IMR-90 (cell line): ENCODE data around the gene MISP3. TPM values are rescaled to one million over a fixed set of nuclear protein-coding genes. Genes with fewer than 3 reads are reported as not detected.

Experiments
- ATAC-seq: fragments of 200-7000 bp; cut with Tn5 transposase; 2 replicates; pipeline ENCODE4 v1.9.1; 2020; ENCODE audit warnings: low read depth, mild to moderate bottlenecking, moderate library complexity
- BruUV-seq: library from RNA; stranded (reverse); fragments of 400-500 nt; replicated peaks from 2 replicates; lab custom pipeline; 2021; lab: Mats Ljungman, UMichigan
- CTCF ChIA-PET: fragments of 300-600 bp; formaldehyde crosslinking; extraction: SDS; loops from one replicate; lab custom pipeline; 2021; ENCODE audit warnings: antibody characterized with exemption; lab: Yijun Ruan, JAX
- POLR2A ChIA-PET: fragments of 300-600 bp; sonication (Branson Sonifier 250); formaldehyde crosslinking; loops from one replicate; lab custom pipeline; 2022; ENCODE audit warnings: antibody characterized with exemption; ENCODE audit not compliant: unreplicated experiment; lab: Charles Lee
- DNase-seq: peaks from one replicate; pipeline ENCODE4 v3.0.0; 2013
- H2AFZ ChIP-seq: replicated peaks from 2 replicates; pipeline ENCODE3; 2013; ENCODE audit warnings: low read length, mild to moderate bottlenecking; ENCODE audit not compliant: poor library complexity
- H2AK5ac ChIP-seq: 2 replicates; pipeline ENCODE4 v1.6.1; 2013; ENCODE audit warnings: low read depth, low read length, inconsistent platforms
- H2AK9ac ChIP-seq: replicated peaks from 2 replicates; pipeline ENCODE3; 2013; ENCODE audit warnings: mild to moderate bottlenecking, low read depth, low read length, moderate library complexity; ENCODE audit not compliant: poor library complexity
- H2BK120ac ChIP-seq: 2 replicates; pipeline ENCODE4 v1.6.1; 2013; ENCODE audit warnings: low read depth, low read length, inconsistent platforms
- H2BK15ac ChIP-seq: 3 replicates; pipeline ENCODE4 v1.6.1; 2013; ENCODE audit warnings: low read depth, low read length, inconsistent platforms
- H2BK20ac ChIP-seq: 2 replicates; pipeline ENCODE4 v1.6.1; 2013; ENCODE audit warnings: low read depth, mild to moderate bottlenecking, inconsistent platforms, low read length, moderate library complexity
- H2BK5ac ChIP-seq: 2 replicates; pipeline ENCODE4 v1.6.1; 2013; ENCODE audit warnings: mild to moderate bottlenecking, low read depth, low read length, inconsistent platforms; ENCODE audit not compliant: poor library complexity, severe bottlenecking
- H3K14ac ChIP-seq: replicated peaks from 2 replicates; pipeline ENCODE4 v1.6.1; 2013; ENCODE audit warnings: low read depth, low read length, inconsistent platforms
- H3K18ac ChIP-seq: 2 replicates; pipeline ENCODE4 v1.6.1; 2013; ENCODE audit warnings: low read depth, low read length, control low read depth
- H3K23ac ChIP-seq: 2 replicates; pipeline ENCODE4 v1.6.1; 2013; ENCODE audit warnings: low read depth, low read length, inconsistent platforms
- H3K27ac ChIP-seq: 2 replicates; pipeline ENCODE4 v1.5.1; 2013; ENCODE audit warnings: mild to moderate bottlenecking, control low read depth, low read length; ENCODE audit not compliant: insufficient read depth
- H3K27me3 ChIP-seq: 2 replicates; pipeline ENCODE4 v1.6.1; 2013; ENCODE audit warnings: low read length; ENCODE audit not compliant: control insufficient read depth, insufficient read depth
- H3K36me3 ChIP-seq: 2 replicates; pipeline ENCODE4 v1.6.1; 2013; ENCODE audit warnings: low read length, mixed read lengths; ENCODE audit not compliant: control insufficient read depth, insufficient read depth
- H3K4ac ChIP-seq: 2 replicates; pipeline ENCODE4 v1.6.1; 2013; ENCODE audit warnings: low read depth, low read length, inconsistent platforms
- H3K4me1 ChIP-seq: 2 replicates; pipeline ENCODE4 v1.6.1; 2013; ENCODE audit warnings: low read length, mixed read lengths; ENCODE audit not compliant: control insufficient read depth, insufficient read depth
- H3K4me2 ChIP-seq: 2 replicates; pipeline ENCODE4 v1.6.1; 2013; ENCODE audit warnings: low read depth, mild to moderate bottlenecking, control low read depth, low read length, moderate library complexity
- H3K4me3 ChIP-seq: 2 replicates; pipeline ENCODE4 v1.5.1; 2013; ENCODE audit warnings: low read depth, mild to moderate bottlenecking, control low read depth, low read length, moderate library complexity; ENCODE audit not compliant: insufficient read depth
- H3K56ac ChIP-seq: 2 replicates; pipeline ENCODE4 v1.6.1; 2013; ENCODE audit warnings: low read length, inconsistent platforms; ENCODE audit not compliant: insufficient read depth; ENCODE audit errors: extremely low read depth
- H3K79me1 ChIP-seq, 2 experiments: 2 replicates each; pipeline ENCODE4 v1.6.1; 2013; ENCODE audit warnings: low read length in 2 of 2, inconsistent platforms in 1 of 2, low read depth in 1 of 2
- H3K9ac ChIP-seq: 2 replicates; pipeline ENCODE4 v1.6.1; 2013; ENCODE audit warnings: low read depth, low read length, control low read depth
- H3K9me1 ChIP-seq: 2 replicates; pipeline ENCODE4 v1.6.1; 2013; ENCODE audit warnings: low read length, inconsistent platforms; ENCODE audit not compliant: insufficient read depth
- H3K9me3 ChIP-seq: 2 replicates; pipeline ENCODE4 v1.6.1; 2013; ENCODE audit warnings: low read length; ENCODE audit not compliant: control insufficient read depth, insufficient read depth
- H4K20me1 ChIP-seq: 2 replicates; pipeline ENCODE4 v1.6.1; 2013; ENCODE audit warnings: low read length, inconsistent platforms; ENCODE audit not compliant: insufficient read depth
- H4K5ac ChIP-seq: 2 replicates; pipeline ENCODE4 v1.6.1; 2013; ENCODE audit warnings: mild to moderate bottlenecking, low read depth, low read length, control low read depth
- H4K8ac ChIP-seq, 2 experiments: 2 replicates each; pipeline ENCODE4 v1.6.1; 2013; ENCODE audit warnings: low read depth in 2 of 2, low read length in 2 of 2, control low read depth in 1 of 2, inconsistent platforms in 1 of 2
- H4K91ac ChIP-seq: 2 replicates; pipeline ENCODE4 v1.6.1; 2013; ENCODE audit warnings: low read depth, low read length, inconsistent platforms; ENCODE audit not compliant: insufficient read depth
- BHLHE40 ChIP-seq: fragments of 150-350 bp; IDR thresholded peaks from 2 replicates; pipeline ENCODE4 v1.6.1; 2016; ENCODE audit warnings: mild to moderate bottlenecking, low read depth, low read length
- CEBPB ChIP-seq: IDR thresholded peaks from 2 replicates; pipeline ENCODE4 v1.6.1; 2012; ENCODE audit warnings: low read depth, low read length, improper control_type of control experiment
- MAFK ChIP-seq: IDR thresholded peaks from 2 replicates; pipeline ENCODE4 v1.6.1; 2012; ENCODE audit warnings: low read depth, low read length, improper control_type of control experiment
- MAZ ChIP-seq: IDR thresholded peaks from 2 replicates; pipeline ENCODE4 v1.6.1; 2012; ENCODE audit warnings: low read depth, mild to moderate bottlenecking, low read length, improper control_type of control experiment, moderate library complexity, borderline replicate concordance
- NFE2L2 ChIP-seq: fragments of 150-350 bp; IDR thresholded peaks from 2 replicates; pipeline ENCODE4 v1.6.1; 2016; ENCODE audit warnings: low read depth, mild to moderate bottlenecking, low read length
- RCOR1 ChIP-seq: IDR thresholded peaks from 2 replicates; pipeline ENCODE4 v1.6.1; 2012; ENCODE audit warnings: mild to moderate bottlenecking, low read length, improper control_type of control experiment; ENCODE audit not compliant: insufficient replicate concordance
- RFX5 ChIP-seq: IDR thresholded peaks from 2 replicates; pipeline ENCODE4 v1.8.0; 2012; ENCODE audit warnings: low read depth, mild to moderate bottlenecking, low read length, moderate library complexity
- SMC3 ChIP-seq: fragments of 150-350 bp; IDR thresholded peaks from 2 replicates; pipeline ENCODE4 v1.6.1; 2016; ENCODE audit warnings: low read depth, mild to moderate bottlenecking, antibody characterized with exemption, low read length, moderate library complexity
- USF2 ChIP-seq: fragments of 150-350 bp; IDR thresholded peaks from 2 replicates; pipeline ENCODE4 v1.6.1; 2017; ENCODE audit warnings: mild to moderate bottlenecking, antibody characterized with exemption, low read length, low read depth
- WGBS, 2 experiments: methylation state at CpG; one replicate each; pipeline versions ENCODE4 v1.1.5 to v1.1.7; 2013; ENCODE audit warnings: missing lambda C conversion rate in 2 of 2; ENCODE audit not compliant: insufficient read length in 1 of 2; ENCODE audit errors: extremely low coverage in 2 of 2; 5-methylcytosine and 5-hydroxymethylcytosine counted together
- dilution Hi-C: fragments of 300-500 bp; cut with HindIII; formaldehyde crosslinking; loops from one replicate; pipeline ENCODE4 v1.14.3; 2018; ENCODE audit warnings: low sequenced_read_pairs; ENCODE audit not compliant: unreplicated experiment
- in situ Hi-C: fragments of 300-500 bp; cut with MboI; formaldehyde crosslinking; loops from 3 replicates; pipeline ENCODE4 v1.14.3; 2019; ENCODE audit warnings: low sequenced_read_pairs, inconsistent platforms, mixed read lengths
- intact Hi-C: fragments of 100-400 bp; cut with micrococcal nuclease; formaldehyde crosslinking; loops from 2 replicates; pipeline ENCODE4 v1.10.0; 2022
- polyA plus RNA-seq, 3 experiments: library from polyadenylated mRNA; depleted of rRNA; stranded (reverse); fragments of >200 nt; gene quantifications; 2 replicates each; pipeline ENCODE4 v1.2.3, GENCODE V29; 2012; ENCODE audit warnings: low replicate concordance in 1 of 3
- total RNA-seq: library from RNA; depleted of rRNA; stranded (reverse); fragments of >200 nt; gene quantifications from 2 replicates; pipeline ENCODE4 v1.2.3, GENCODE V29; 2012
- TF ChIP-seq, protein P1 (sequence below): conservative IDR thresholded peaks from 2 replicates; pipeline ENCODE4 v1.5.1; 2012; ENCODE audit warnings: mild to moderate bottlenecking, low read depth, low read length, improper control_type of control experiment

The MISP3 gene
- total and polyA plus RNA-seq, 2 of the 4 experiments (the other 2 are of a cell fraction) = under 0.01 to 0.68 TPM

- TF ChIP-seq USF2 = no peak
Measured at GRCh38 chr19:14112051-14112808, 39.6 kb downstream of the MISP3 start (continued).

DNA sequence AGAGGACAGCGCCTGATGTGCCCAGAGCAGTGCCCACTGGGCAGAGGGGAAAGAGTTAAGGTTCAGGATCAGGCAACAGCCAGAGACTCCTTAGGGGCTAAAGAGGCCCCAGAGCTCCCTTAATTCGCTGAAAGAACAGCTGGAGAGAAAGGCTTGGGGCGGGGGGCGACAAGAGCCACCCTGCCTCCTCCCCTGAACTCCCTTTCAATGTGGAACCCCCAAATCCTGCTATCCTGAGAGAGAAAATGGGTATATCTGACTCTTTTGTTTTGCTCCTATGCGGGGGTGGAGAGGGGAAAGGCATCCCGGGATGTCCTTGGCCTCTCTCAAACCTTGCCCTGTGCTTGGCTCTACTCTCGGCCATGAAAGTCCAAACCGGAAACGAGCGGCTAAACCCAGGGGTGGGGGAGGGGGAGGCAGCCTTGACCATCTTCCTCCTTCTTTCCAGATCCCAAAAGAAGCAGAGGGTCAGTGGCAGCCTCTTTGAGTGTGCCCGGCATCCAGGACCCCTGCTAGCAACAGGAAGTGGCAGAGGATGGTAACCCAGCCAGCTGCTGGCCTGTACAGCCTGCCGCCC, 40.3 kb downstream of the MISP3 start:
- no peak for DNase-seq
- H3K18ac ChIP-seq = no peak overlapping the region; the same call in 1 of the 2 replicates
- peak overlapping the region; percentile 57 for H3K14ac ChIP-seq
- peak overlapping the region; percentile 64 to 83 for H4K8ac ChIP-seq
- peaks cover 15% of the 10 kb centered on the region for H3K4me1 ChIP-seq
- peak overlapping the region; percentile 79 for H4K91ac ChIP-seq
- H2BK20ac ChIP-seq = no peak overlapping the region
- H3K4me2 ChIP-seq = peak overlapping the region; percentile 1; the same call in 1 of the 2 replicates
- peaks cover 13 to 72% of the 10 kb centered on the region in 2 experiments for H3K79me1 ChIP-seq
- no peak for ATAC-seq
- no peak overlapping the region for H3K56ac ChIP-seq
- in situ Hi-C loops = no loop called here
- ChIA-PET POLR2A (no interaction called here), CTCF (no interaction called here)
- peak overlapping the region; percentile 56; the same call in 1 of the 2 replicates for H3K23ac ChIP-seq
- no CpG with 5 or more reads among the region's 12 CpGs for WGBS, 2 experiments
- H3K4me3 ChIP-seq = no peak overlapping the region
- H3K9ac ChIP-seq = no peak overlapping the region; the same call in 1 of the 2 replicates
- H3K27me3 ChIP-seq = no peaks in the 10 kb centered on the region
- H4K20me1 ChIP-seq = peaks cover 8% of the 10 kb centered on the region
- no peak overlapping the region for H2BK15ac ChIP-seq
- BruUV-seq = no TSS peak
- peak overlapping the region; percentile 49 for H3K27ac ChIP-seq
- H2AK5ac ChIP-seq = peak overlapping the region; percentile 53; the same call in 1 of the 2 replicates
- TF ChIP-seq BHLHE40 (no peak), USF2 (no peak), NFE2L2 (no peak), MAFK (no peak), RFX5 (no peak), RCOR1 (no peak), MAZ (no peak), SMC3 (no peak), CEBPB (no peak)
- TF ChIP-seq, protein P1, sequence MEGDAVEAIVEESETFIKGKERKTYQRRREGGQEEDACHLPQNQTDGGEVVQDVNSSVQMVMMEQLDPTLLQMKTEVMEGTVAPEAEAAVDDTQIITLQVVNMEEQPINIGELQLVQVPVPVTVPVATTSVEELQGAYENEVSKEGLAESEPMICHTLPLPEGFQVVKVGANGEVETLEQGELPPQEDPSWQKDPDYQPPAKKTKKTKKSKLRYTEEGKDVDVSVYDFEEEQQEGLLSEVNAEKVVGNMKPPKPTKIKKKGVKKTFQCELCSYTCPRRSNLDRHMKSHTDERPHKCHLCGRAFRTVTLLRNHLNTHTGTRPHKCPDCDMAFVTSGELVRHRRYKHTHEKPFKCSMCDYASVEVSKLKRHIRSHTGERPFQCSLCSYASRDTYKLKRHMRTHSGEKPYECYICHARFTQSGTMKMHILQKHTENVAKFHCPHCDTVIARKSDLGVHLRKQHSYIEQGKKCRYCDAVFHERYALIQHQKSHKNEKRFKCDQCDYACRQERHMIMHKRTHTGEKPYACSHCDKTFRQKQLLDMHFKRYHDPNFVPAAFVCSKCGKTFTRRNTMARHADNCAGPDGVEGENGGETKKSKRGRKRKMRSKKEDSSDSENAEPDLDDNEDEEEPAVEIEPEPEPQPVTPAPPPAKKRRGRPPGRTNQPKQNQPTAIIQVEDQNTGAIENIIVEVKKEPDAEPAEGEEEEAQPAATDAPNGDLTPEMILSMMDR = no peak
- H2AFZ ChIP-seq = peak overlapping the region; percentile 81
- dilution Hi-C loops = no loop called here
- H2AK9ac ChIP-seq = peak overlapping the region; percentile 71
- peak overlapping the region; percentile 78 for H3K4ac ChIP-seq
- intact Hi-C loops = no loop called here
- no peak overlapping the region for H2BK5ac ChIP-seq
- H3K9me3 ChIP-seq = no peaks in the 10 kb centered on the region
- peaks cover 17% of the 10 kb centered on the region; the same call in 1 of the 2 replicates for H3K9me1 ChIP-seq
- H4K5ac ChIP-seq = peak overlapping the region; percentile 78
- H2BK120ac ChIP-seq = peak overlapping the region; percentile 10; the same call in 1 of the 2 replicates
- no peaks in the 10 kb centered on the region for H3K36me3 ChIP-seq
